HUDEP-2 (cell line): ENCODE results near the gene REPS1.
"Not testable (repeated sequence)": the region's sequence is repeated elsewhere in the genome, so short reads cannot be mapped to it uniquely, and the experiment has no call there.

ENCODE experiments used
- DNase-seq, 76 experiments: peaks; one replicate each; lab custom pipeline; 2025; ENCODE audit not compliant: unreplicated experiment in 76 of 76; lab: John Stamatoyannopoulos, UW

REPS1 gene

DNA sequence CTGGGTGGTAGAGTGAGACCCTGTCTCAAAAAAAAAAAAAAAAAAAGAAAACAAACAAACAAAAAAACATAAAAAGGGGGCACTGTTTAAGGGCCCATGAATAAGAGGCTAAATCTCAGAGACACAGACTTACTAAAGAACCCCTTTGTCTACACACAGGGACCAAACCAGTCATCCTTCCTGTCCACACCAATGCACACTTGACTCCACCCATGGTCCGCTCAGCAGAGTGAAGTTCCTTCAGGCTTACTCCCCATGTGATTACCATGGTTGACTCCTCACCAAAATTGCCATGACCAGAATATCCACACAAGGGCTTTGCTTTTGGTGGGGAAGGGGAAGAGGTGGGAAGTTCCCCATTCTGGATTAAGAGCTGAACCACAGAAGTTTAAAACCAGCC lies 19.4 kb upstream of the REPS1 start:
- DNase-seq, result no peak

DNA sequence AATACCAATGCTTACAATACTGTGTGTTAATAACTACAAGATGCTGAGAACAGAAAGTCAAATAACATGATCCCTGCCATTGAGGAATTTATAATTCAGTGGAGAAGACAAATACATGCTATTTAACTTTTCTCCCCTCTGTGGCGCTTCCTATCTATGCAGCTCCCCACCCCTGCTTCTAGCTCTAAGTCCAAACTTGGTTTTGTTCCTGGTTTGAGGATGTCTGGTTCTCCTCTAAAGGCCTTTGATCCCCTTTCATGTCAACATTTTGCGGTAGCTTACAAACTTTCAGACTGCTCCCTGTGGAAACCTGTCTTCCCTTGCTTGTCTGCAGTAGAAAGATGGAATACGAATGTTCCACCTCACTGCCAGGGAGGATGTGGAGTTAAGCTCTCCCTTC lies 18.4 kb upstream of the REPS1 start:
- no peak for DNase-seq

DNA sequence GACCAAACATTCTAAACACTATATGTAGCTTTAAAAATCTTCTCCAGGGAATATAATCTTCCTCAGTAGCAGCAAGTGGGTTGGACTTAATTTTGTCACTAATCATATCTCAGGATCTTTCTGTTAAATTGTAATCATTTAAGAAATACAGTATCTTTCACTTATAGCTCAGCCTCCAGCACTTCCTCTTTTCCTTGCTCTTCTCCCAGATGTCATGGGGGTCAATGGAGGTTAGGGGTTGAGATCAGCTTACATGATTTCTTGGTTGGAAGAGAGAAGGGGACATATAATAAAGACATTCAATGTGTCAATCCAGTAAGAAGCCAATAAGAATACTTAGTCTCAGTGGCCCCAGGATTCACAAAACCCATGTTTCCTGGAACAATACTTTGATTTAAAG lies 15.7 kb upstream of the REPS1 start:
- no peak for DNase-seq

DNA sequence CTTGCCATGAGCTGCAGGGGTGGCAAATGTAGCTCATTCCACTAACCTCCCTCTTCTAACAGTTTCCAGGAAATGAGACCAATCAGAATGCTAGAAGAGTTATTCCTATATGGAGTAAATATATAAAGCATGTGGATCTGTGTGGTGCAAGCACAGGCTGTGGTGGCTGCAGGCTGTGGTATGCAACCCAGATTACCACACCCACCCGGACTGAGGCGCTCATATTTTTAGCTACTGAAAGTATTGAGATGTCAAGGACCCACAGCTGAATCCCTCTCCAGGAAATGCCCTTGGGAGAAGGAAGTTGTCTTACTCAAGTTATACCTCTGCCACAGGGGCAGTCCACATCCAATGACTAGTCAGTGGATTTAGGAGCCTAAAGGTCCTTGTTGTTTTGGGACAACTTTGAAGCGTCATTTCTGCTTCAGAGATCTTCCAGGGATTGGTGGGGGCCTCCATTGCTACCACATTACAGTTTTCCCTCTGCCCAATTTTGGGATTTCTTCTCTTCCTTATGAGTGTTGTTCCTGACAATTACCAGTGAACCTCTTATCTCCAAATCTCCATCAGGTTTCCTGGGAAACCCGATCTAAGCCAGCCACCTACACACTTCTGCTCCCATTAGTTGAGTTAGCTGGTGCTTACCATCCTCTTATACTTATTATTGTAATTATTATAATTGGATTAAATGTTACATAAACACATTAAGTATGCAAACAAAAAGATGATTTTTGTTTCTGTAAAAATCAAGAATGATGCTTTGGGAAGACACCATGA lies 12.1 kb upstream of the REPS1 start:
- no peak for DNase-seq

DNA sequence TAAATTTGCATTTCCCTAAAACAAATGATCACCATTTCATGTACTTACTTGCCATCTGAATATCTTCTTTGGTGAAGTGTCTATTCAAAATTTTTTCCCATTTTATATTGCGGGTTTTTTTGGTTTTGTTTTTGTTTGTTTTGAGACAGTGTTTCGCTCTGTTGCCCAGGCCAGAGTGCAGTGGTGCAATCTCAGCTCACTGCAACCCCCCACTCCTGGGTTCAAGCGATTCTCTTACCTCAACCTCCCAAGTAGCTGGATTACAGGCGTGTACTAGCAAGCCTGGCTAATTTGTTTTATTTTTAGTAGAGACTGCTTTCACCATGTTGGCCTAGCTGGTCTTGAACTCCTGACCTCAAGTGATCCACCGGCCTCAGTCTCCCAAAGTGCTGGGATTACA lies 9.1 kb upstream of the REPS1 start:
- no peak for DNase-seq

DNA sequence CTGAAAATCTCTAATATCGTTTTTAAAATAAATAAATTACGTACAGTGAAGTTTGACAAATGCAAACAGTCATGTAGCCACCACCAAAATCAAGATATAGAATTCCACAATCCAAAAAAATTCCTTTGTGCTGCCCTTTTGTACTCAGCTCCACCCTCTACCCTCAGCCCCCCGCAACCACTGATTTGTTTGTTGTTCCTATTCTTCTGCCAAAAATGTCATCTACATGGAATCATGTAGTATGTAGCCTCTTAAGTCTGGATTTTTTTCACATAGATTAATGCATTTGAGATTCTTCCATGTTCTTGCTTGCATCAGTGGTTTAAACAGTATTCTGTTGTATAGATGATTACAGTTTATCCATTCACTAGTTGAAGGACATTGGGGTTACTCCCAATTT lies 8.5 kb upstream of the REPS1 start:
- no peak for DNase-seq

DNA sequence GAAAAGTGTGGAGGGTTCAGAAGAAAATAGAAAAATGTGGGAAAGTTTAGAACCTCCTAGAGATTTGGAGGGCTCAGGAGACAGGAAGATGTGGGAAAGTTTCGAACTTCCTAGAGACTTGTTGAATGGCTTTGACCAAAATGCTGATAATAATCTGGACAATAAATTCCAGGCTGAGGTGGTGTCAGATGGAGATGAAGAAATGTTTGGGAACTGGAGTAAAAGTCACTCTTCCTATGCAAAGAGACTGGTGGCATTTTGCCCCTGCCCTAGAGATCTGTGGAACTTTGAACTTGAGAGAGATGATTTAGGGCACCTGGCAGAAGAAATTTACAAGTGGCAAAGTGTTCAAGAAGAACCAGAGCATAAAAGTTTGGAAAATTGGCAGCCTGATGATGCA lies 5.4 kb upstream of the REPS1 start:
- DNase-seq, result not testable (repeated sequence)

DNA sequence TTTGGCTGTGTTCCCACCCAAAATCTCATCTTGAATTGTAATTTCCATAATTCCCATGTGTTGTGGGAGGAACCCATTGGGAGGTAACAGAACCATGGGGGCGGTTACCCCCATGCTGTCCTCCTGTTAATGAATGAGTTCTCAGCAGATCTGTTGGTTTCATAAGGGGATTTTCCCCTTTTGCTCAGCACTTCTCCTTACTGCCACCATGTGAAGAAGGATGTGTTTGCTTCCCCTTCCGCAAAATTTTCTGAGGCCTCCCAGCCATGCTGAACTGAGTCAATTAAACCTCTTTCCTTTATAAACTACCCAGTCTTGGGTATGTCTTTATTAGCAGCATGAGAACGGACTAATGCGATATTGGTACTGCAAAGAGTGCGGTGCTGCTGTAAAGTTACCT lies 4.9 kb upstream of the REPS1 start:
- DNase-seq, result not testable (repeated sequence)

DNA sequence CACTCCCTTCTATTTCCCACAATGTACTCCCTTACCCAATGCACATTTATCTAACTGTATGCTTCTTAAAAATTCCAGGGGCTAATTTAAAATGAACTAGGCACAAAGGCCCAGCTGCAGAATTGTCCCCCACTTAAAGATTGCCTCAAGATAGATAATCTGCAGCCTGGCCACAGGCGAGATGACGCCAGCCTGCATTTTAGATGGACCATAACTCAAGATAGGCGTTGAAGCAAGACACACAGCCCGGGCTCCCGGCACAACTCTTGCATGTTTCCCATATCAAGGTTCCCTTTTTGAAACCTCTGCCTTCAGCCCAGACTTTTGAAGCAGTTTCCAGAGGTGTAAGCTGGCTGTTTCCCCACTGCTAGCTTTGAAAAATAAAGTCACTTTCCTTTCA lies 3.2 kb upstream of the REPS1 start:
- no peak for DNase-seq

DNA sequence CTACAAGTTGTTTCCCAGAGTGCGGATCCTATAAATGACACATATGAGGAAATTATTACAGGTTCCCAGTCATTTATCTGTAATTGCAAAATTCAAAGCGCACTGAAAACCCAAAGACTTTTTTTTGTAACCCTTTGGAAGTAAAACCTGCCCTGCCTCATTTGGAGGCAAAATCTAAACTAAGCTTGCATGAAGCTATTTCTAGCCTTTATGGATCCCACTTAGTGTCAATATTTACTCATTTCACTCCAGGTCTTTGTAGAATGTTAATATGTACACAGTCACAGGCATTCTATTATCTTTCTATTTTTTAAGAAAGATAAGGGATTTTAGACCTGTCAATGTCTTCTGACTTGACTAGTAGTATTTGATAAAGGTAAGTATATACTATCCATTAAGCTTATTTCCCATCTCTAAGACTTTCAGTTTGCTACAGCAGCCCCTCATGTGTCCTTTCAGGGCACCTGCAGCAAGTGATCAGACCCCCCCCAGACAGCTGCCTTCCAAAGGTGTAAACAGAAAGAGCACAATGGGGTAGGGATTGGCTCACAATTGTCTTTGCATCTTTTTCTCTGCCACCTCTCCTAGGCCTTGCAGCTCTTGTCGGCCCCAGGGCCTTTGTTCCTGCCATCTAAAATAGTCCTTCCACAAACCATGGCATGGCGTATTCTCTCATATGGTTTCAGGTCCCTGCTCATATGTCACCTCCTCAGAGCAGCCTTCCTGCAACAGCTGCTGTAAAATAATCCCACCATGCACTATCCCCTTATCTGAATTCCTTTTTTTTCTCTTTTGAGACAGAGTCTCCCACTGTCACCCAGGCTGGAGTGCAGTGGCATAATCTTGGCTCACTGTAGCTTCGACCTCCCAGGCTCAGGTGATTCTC lies 1.3 kb upstream of the REPS1 start:
- no peak for DNase-seq

DNA sequence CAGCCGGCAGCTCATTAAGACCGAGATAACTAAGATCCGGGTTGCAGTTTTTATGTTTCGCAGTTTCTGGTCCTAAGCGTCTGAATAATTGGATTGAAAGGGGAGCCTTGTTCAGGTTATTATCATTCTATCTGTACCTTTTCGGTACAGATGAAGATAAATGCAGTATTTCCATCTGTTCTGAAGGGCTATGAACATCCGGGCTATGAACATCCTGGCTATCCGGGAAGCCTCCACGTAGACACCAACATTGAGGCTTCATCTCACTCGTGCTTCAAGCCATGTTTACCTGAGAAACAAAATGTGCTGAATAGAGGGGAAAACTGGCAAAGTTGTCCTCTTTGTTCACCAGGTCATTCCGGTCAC lies 399 bp upstream of the REPS1 start:
- DNase-seq, result no peak

DNA sequence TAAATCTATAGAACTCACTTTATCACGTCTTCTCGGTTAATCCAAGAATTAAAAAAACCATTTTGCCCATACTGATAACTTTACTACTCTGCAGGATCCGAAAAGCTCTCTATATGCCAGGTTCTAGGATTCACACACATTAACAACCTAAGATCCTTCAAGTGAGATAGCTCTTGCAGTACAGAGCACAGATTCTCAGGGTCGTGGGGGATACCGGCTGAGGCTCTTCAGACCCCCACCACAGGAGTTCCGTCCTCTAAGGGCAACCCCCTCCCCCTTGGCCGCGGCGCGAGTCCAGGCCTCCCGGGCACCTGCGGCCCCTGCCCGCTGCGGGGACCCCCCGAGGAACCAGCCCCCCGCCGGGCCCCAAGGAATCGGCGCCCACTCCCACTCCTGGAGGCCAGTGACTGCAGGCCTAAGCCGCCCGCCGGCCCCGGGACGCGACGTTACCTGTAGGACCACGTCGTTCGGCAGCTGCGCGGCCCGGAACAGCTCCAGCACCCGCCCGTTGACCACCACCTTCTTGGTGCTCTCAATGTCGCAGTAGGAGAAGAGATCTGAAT lies 892 bp downstream of the REPS1 start:
- DNase-seq, result no peak

DNA sequence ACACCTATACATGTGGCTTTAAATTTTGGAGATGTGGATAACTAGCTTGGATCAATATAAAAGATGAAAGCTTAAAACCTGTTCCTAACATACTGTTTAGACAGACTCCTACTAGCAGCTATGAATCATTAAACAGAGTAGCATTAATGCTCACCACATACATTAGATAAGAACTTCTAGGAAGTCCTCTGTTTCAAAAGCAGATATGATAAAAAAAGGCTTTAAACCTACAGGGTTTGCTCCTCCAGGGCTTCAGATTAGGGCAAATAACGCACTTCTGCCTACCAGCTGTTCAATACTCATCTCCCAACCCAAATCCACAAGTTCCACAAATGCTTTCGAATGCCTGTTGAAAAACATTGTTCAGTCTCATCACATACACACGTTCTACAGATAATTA lies 1.5 kb downstream of the REPS1 start:
- DNase-seq, result peak in 34 of 76 experiments; percentile 8 to 69 (median 34)

DNA sequence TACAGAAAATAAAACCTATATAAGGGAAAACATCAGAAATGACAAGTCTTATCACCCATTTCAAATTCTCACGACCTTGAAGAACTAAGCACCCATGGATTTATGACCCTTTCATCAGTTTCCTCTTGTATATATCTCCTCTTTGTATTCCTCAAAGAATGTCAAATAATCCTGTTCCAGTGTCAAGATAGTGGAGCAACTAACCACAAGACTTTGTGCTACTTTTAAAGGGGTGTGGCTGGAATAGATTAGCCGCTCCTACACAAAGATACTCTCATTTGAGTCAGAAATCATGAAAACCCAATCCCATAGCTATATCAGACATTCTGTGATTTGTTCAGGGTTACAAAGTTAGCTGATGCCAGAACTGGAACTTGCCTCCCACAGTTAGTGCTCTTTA lies 6.6 kb downstream of the REPS1 start:
- DNase-seq, result peak in 8 of 76 experiments; percentile 8 to 39 (median 21)

DNA sequence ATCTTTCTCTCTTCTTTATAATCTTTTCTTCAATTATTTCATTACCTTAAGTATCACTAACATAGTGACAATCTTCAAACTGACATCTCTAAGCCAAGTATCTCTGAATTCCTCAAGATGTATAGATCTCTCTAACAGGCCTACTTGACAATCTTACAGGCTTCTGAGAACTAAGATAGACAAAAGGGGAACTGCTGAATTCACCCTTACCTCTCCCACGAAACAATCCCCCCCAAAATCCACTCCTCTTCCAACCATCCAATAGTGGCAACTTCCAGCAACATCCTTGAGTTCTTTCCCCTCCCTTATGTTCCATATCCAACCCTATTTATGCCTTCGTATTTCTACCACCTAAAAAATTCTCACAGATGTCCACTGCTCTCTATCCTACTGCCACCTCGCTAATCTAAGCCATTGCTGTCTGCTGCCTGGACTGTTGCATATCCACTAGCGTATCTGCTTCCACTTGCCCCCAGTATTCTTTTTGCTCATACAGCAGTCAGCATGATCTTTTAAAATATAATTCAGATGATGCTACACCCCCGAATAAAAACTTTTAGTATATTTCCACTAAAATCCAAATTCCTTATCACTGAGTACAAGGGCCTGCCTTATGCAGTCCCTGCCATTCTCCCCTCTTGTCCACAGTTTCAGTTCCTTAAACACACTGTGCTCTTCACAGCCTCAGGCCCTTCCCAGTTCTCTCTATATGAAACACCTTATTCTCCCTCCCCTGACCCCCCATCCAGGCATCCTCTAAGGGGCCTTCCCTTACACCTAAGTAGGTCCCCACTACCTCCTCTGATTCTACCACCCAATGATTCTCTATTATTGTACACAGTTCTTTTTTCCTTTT lies 8.0 kb downstream of the REPS1 start:
- no peak for DNase-seq

DNA sequence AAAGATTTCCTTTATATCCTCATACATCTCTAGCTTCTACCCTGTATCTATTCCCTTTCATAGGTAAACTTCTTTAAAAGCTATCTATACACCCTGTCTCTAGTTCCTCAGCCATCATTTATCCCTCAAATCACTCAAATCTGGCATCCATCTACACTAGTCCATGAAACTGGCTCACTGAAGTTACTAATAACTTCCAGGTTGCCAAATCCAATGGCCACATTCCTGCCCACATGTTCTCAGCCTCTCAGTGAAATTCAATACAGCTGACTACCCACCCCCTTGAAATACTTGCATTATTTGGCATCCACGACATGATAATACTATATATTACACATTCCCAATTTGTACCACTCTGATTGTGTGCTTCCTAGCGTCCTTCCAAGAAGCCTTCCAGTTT lies 8.7 kb downstream of the REPS1 start:
- DNase-seq, result no peak

DNA sequence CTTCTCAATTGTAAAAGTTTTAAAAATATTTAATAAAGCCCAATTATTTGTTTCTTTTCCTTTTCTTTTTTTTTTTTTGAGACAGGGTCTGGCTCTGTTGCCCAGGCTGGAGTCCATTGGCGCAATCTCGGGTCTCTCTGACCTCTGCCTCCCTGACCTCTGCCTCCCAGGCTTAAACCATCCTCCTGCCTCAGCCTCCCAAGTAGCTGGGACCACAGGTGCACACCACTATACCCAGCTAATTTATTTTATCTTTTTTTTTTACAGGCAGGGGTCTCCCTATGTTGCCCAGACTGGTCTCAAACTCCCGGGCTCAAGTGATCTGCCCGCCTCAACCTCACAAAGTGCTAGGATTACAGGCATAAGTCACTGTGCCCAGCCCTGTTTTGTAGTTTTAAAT lies 9.8 kb downstream of the REPS1 start:
- DNase-seq, result no peak

DNA sequence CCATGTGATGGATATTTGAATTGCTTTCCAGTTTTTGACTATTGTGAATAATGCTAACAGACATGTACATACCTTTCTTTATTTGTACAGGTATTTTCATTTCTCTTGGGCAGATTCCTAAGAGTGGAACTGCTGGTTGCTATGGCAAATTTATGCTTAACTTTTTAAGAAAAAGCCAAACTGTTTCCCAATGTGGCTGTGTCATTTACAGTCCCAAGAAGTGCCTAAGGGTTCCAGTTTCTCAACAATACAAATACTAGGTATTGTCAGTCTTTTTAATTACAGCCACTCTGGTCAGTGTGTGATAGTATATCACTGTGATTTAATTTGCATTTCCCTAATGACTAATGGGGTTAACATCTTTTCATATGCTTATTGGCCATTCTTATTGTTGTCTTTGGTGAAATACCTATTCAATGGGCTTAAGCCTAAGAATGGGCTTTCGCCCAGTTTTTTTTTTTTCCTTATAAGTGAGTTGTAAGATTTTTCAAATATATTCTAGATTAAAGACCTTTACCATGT lies 10.3 kb downstream of the REPS1 start:
- DNase-seq, result no peak

DNA sequence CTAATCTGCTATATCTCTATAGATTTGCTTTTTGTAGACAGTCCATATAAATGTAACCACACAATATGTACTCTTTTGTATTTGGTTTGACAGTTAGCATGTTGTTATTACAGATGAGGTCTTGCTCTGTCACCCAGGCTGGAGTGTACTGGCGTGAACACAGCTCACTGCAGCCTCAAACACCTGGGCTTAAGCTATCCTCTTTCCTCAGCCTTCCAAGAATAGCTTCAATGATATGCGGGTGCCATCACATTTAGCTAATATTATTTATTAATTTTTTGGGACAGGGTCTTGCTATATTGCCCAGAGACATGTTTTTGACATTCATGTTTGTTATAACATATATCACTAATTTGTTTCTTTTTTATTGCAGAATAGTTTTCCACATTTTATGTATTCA lies 10.8 kb downstream of the REPS1 start:
- DNase-seq, result no peak

DNA sequence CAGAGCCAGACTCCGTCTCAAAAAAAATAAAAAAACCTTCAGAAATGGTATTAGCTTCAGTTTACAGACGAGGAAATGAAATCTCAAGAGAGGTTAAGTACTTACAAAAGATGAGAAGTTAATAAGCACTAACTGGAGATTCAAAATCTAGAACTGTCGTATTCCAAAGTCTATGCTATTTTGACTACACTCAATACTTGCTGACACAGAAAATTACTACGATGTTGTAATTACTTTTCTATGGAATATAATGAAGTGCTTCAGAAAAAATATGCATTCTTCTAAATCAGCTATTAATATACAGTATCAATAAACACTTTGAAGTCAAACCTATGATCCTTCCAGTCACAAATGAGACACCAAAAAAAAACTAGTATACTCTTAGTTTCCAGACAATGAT lies 12.2 kb downstream of the REPS1 start:
- no peak for DNase-seq
